ENCODE results near the gene SPATA3.

- TF ChIP-seq CTCF (IDR thresholded peaks at IDR 0.05) (no peak), POLR2A (IDR thresholded peaks at IDR 0.05) (no peak)
Observed at GRCh38 chr2:230991598-230991997, 4.3 kb upstream of the SPATA3 start.
